Activated CD8-positive, alpha-beta memory T cell treated with anti-CD3 and anti-CD28 coated beads for 4 hours (primary cell): ENCODE results near the gene SEC31A.
"Not testable (repeated sequence)": the region's sequence is repeated elsewhere in the genome, so short reads cannot be mapped to it uniquely, and the experiment has no call there.

Experiments used
- DNase-seq, 2 donors: peaks; one replicate each; pipeline ENCODE4 v3.0.0-alpha.2; 2020; ENCODE audit warnings: low read depth in 2 of 2

SEC31A gene

DNA sequence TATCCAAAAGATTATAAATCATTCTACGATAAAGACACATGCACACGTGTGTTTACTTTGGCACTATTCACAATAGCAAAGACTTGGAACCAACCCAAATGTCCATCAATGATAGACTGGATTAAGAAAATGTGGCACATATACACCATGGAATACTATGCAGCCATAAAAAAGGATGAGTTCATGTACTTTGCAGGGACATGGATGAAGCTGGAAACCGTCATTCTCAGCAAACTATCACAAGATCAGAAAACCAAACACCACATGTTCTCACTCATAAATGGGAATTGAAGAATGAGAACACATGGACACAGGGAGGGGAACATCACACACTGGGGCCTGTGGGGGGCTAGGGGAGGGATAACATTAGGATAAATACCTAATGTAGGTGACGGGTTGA is 57.9 kb downstream of the SEC31A start:
- DNase-seq: not testable (repeated sequence)

DNA sequence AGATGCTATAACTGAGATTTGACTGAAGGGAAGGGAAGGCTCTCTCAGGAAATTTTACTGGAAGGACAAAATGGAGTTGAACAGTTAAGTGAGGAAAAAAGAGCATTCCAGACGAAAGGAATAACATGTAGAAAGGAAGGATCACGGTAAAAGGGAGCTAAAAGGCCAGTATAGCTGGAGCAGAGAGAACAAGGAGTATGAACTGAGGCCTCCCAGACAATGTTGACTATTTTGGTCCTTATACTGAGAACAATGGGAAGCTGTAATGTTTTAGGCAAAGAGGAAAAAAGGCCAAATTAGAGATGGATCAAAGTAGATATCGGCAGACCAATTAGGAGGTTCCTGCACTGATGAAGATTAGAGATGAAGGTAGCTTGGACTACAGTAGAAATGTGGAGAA is 65.5 kb downstream of the SEC31A start:
- no peak for DNase-seq

DNA sequence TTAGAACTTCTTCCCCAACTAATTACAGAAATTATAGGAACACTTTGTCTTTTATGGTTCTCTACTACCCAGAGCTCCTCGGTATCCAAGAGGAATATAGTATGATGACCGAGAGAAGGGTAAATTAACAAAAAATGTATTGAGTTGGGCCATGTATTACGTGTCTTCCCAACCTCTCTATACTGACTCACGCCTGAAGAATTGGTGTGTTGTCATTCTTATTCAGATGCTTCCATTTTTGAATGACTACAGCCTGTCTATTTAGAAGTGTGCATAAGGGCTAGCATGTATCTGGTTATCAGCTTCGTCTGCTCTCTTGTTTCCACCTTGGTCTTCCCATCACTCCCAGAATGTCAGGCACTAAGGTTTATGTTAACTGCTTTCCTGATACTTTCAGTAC is 67.9 kb downstream of the SEC31A start:
- DNase-seq: no peak

DNA sequence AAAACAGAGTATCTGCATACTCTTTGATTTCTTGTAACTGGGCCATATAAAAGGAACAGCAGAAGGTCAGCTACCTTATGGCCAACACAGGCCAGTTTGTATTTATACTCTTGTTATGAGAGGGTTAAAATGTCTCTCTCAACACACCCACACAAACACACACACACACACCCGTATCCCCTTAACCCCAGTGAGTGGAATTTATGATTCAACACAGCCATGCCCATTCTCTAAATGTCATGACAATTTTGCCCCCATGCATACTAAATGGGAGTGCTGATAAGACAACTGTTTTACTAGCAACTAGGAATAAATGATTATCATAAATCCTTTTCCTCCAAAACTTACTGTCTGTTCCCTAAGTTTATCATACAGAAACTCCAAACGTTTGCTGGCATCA is 70.3 kb downstream of the SEC31A start:
- no peak for DNase-seq

DNA sequence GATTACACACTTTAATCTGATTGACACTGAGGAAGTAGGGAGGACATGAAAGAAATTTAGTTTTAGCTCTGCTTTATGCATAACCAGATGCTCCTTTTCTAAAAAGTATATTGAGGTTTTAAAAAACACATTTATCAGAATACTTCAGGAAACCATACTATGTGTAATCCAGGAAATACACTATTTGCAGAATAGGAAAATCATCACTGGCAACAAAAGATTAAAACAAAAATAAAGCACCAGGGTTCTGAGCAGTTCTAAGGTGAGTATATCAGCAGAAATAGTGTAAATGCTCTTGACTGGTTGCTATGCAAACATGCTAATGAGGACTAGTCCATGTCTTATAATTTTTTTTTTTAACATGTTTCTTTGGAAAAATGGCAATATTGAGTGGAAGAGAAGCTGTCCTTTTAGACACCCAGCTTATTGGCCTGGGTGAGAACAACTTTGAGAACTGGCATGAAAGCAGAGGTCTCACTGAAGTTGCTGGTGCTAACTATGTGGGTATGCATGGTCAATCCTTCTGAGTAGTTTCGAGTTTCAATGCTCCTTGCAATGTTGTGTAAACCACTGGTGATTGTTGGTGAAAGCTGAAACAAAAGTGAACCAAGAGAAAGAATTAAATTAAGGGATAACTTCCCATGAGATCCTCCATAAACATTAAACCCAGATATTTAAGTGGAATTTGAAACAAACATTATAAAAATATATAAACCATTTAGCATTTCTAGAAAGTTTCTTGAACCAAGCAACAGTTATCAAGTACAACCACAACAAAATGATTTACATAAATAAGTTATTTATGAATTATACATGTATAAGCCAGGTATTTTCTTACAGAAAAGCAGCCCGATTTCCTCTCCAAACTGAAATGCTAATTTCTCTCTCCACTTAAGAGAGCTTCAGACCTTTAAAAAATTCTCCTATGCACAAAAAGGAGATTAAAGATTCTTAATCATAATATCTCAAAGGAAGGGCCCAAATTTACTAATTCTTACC is 72.0 kb downstream of the SEC31A start:
- DNase-seq: no peak

DNA sequence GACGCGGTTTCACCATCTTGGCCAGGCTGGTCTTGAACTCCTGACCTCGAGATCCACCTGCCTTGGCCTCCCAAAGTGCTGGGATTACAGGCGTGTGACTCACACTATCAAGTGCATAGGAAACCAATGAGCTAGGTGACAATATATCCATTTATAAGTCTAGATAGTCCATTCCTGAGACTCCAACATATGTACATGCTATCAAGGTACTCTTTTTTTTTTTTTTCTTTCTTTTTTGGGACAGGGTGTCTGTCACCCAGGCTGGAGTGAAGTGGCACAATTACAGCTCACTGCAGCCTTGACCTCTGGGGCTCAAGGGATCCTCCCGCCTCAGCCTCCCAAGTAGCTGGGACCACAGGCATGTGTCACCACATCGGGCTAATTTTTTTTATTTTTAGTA is 74.1 kb downstream of the SEC31A start:
- not testable (repeated sequence) for DNase-seq

DNA sequence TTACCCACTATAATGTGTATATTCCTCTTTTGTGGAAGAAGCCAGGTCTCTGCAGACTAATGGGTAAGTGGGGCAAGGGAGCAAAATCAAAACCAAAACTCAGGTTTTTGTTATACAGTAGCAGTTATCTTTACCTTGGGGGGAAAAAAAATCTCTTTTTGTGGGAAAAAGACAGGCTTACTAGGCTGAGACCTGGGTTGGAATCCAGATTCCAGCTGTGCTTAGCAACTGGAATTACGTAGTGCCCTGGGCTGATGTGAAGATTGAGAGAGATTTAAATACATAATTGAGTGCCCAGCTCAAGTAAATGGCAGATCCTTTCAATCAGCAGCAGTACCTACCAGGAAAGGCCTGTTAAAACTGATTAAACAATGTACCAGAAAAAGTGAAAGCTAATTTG is 76.9 kb downstream of the SEC31A start:
- DNase-seq: no peak

DNA sequence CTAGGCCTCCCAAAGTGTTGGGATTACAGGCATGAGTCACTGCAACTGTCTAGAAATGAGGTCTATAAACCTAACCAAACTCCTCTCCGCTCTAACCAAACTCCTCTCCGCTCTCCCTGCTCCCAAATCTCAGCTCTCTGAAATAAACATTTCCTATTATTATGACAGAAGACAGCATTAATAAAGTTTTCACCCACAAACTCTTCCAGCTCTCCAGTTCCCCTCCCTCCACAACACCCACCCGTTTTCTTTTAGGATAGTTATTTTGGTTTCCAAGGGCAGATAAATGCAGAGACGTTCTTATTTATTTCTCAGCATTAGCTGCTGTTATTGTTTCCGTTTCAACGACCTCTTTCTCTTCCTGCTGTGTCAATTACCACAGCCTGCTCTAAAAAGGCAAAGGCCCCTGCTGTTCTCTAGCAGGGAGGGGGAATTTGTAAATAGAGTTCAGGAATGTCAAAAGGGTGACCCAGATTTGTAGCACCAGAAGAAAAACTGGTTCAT is 79.1 kb downstream of the SEC31A start:
- no peak for DNase-seq

DNA sequence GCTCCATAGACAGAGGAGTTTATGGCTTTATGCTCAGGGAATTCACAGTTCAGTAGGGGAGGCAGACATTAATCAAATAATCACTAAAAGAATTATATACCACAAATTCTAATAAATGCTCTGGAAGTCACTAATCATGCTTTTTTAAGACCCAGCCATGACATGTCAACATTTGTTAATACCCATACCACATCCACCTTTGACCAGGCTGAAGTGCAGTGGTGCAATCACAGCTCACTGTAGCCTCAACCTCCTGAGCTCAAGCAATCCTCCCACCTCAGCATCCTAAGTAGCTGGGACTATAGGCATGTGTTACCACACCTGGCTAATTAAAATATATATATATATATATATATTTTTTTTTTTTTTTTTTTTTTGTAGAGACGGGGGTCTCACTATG is 79.6 kb downstream of the SEC31A start:
- DNase-seq: no peak

DNA sequence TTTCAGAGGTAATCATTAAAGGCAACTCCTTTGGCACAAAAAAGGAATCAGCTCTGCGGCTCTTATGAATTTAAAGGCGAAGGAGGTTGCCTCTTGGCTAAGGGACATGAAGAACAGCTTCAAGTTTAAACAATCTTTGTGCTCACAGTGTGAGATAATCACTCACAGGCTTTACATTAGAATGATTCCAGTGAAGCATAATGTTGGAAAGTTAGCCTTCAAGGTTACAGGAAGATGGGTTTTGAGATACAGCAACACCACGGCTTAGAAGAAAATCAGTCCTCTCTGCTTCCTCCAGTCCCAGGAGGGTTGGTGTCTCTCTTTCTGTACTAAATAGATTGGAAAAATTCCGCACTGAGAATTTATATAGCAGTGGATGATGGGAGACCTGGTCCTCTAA is 80.8 kb downstream of the SEC31A start:
- no peak for DNase-seq

DNA sequence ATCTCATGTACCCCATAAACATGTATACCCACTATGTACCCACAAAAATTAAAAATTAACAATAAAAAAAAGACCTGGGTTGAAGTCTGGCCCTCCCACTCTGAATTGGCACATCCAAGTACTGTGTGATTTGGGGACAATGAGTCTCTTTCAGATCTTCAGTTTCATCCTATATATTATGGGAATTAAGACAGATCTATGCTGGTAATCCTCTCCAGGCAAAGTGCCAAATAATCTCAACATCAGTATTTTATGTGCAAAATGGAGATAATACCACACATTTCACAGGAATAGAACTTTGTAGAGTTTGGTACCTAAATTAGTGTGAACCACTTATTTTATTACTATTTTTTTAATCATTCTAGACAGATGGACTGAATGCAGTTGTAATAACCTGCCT is 81.3 kb downstream of the SEC31A start:
- DNase-seq: no peak

DNA sequence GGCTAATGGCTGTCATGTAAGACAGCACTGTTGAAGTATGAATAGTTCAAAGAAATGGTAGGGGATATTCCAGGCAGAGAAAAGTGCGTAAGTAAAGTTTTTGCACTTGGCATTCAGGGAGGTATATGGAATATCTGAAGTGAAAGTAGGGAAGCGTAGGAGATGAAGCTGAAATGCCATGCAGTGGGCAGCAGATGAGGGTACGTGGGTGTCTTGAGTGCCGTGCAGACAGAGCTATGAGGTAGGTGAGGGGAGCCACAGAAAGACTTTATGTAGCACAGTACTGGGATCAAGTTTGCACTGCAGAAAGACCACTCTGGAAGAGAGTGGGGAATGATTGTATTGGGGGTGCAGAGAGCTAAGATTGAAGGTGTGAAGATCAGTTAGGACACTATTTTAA is 87.2 kb downstream of the SEC31A start:
- no peak for DNase-seq

DNA sequence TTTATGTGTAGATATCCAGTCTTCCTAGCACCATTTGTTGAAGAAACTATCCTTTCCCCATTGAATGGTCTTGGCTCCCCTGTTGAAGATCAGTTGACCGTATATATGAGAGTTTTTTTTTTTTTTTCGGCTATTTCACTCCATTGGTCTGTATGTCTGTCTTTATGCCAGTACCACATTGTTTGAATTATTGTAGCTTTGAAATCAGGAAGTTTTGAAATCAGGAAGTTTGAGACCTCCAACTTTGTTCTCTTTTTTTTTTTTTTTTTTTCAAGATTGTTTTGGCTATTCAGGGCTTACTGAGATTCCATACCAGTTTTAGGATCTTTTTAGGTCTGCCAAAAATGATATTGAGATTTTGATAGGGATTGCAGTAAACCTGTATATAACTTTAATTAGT is 88.0 kb downstream of the SEC31A start:
- no peak for DNase-seq

DNA sequence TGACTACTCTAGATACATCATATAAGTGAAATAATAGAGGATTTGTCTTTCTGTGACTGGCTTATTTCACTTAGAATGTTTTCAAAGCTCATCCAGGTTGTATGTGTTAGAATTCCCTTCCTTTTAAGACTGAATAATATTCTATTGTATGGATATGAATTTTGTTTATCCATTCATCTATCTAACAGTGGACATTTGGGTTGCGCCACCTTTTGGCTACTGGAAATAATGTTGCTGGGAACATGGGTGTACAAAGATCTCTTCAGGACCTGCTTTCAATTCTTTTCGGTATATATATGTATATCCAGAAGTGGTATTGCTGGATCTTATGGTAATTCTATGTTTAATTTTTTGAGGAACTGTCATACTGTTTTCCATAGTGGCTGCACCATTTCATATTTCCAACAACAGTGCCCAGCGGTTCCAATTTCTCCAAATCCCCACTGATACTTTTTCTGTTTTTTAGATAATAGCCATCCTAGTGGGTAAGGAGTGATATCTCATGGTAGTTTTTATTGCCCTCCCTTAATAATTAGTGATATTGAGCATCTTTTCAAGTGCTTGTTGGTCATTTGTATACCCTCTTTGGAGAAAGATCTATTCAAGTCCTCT is 88.9 kb downstream of the SEC31A start:
- DNase-seq: no peak

DNA sequence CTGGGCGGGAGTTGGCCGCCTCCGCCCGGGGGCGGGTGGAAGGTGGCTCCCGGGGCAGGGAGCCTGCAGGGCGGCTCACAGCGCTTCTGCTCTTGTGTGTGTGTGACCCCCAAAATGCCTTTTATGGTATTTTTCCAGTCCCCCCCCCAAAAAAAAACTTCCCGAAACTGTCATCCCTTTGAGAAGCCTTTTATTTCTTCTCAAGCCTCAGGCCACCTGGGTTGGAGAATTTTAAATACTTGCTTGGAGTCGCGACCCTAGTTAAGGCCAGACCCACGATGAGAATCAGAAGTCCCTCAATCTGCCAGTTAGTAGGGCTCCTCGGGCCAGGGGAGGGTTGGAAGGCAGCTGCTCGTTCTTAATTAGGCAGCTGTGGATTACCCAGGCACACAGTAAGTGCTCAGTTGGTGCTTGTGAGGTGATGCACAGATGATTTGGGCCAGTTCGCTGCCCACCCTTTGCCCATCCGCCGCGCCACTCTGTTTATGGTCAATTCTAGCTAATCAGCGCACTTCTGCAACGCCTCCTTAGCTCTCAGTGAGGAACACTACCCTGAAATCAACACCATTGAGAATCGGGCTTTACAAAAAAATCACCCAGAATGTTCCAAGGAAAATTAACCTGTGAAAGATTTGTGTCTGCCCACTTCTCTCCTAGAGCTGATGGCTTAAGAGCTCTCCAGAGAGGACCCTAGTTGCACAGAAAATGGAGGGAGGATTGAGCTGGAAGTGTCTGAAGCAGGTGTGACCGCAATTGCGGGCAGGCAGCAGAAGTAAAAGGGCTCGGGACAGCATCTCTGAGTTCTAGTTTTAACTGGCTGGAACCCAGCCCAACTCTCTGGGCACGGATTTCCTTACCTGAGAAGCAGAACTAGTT is 91.7 kb downstream of the SEC31A start:
- DNase-seq: no peak

DNA sequence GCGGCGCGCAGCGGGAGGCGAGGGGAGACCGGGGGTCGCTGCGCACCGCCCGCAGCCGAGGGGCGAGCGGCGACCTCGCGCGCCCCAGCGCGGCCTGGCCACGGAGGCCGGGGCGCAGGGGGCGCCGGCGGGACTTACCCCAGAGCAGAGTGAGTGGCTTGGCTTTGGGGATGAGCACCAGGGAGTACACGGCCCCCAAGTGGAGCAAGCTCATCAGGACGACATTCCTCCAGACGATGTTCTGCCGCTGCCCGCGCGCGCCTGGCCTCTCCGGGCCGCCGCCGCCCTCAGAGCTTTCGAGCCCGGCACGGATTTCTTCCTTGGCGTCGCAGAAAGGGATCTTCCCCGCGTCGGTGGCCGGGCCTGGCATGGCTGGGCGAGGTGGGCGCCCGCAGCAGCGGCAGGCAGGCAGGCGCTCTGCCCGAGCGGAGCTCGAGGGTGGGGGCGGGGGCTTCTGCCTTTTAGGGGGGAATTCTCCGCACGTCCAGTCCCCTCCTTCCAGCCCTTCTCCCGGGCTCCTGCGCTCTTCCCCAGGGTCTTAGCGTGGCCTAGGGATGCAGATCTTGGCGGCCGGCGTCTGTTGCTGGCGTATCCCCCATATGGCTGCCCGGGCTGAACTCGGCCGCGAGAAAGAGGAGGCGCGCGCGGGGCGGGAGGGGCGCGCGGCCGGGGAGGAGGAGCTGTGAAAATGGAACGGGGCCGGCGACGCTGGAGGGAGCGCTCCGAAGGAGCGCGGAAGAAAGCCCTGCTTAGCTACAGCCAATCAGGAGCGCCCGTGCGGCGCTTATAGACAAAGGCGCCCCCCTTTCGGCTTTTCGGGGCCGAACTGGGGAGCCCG is 92.6 kb downstream of the SEC31A start, which contains the start of gene SCD5:
Gene SCD5 (minus strand): TSS at position 629 of the 838 bp plus-strand sequence. CDS start 259 bp downstream, at position 370.
- DNase-seq: peak; percentile 36 to 43

DNA sequence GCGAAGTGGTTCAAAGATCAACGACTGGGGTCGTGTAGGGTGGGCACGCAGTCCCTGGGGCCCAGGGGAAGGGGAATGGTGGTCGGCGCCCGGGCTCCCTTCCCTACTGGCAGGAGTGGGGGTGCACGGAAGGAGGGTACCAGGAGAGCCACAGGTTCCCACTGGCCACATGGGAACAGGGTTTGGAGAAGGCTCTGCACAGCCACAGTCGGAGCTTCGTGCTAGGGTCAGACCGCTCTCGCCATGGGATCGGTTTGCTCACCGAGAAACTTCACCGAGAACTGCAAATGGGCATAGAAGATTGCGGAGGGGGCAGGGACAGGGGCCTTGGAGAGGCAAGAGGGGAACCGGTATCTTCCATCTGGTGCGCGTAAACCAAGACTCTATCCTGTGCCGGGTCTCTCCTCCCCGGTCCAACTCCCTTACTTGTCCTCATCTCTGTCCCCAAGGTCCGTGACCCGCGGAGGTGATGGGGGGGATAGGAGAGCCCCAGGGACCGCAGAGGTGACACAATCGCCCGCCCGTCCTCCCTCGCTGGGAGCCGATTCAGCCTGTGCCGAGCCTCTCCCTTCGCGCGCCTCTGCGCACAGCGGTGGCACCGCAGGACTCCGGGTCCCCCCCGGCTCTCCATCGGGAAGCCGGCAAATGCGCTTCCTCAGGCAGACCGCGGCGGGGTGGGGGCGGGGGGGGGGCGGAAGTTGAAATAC is 93.4 kb downstream of the SEC31A start:
- no peak for DNase-seq

DNA sequence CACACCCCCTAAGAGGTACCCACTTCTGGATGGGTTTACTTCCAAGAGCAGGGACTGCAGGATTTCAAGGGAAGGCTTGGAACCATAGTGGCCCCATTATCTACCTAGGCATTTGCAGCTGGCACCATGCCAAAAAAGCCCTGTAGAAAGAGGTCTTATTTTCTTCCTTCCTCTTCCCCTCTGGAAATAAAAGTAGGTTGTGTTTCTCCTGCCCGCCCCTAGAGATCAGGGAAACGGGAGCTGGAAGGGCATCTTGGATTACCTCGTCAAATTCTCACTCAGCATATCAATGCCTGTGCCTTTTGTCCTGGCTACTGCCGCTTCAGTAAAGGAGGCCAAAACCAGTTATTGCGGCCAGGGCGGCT is 93.9 kb downstream of the SEC31A start:
- DNase-seq: no peak

DNA sequence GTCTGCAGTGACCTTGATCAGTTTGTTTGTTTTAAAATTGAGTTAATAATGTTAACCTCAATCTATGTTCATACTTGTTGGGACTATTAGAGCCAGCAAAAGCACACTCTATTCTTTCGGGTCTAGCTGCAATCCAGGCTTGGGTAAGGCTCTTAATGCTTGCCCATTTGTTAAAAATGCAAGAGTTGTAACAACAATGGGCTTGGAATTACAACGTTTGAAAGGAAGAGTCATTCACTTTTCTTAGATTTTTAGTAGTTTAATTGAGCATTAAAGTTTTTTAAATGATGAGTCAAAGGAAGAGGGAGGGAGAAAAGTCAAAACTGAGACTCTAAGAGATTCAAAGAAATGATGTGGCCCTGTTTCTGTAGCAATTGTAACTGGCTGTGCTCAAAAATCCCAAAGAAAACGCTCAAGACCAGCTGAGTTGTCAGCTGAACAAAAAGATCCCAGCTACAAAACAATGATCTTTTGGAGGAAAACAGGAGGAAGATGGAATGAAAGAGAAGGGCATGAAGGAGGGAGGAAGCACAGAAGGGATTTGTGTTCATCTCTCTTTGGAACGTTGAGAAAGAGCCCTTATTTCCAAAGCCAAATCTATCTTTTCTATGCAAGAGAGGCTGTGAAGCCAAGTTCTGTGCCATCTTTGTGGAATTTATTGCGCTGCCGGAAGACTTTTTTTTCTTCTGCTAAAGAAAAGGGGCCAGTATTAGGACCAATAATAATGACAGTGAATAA is 97.9 kb downstream of the SEC31A start:
- DNase-seq: no peak

DNA sequence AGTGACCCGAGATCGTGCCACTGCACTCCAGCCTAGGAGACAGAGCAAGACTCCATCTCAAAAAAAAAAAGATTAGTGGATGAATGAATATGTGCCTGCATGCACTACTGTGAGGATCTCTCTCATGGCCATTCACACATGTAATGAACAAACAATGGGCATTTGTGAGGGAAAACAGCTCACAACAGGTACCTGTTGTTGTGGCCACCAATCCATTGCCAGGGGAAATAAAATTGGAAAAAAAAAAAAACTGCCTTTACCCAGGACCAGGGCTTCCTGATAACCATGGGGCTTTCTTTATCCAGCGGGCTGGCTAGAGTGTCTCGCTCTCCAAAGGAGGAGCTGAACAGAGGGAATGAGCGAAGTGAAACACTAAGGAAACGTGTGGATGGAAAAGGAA is 99.8 kb downstream of the SEC31A start:
- DNase-seq: no peak
